GOT3 (cell line): ENCODE results near the gene KMT2B.
"Not testable (repeated sequence)": the region's sequence is repeated elsewhere in the genome, so short reads cannot be mapped to it uniquely, and the experiment has no call there.

ENCODE experiments used
- DNase-seq: peaks from one replicate; lab custom pipeline; 2025; ENCODE audit warnings: mixed read lengths; lab: John Stamatoyannopoulos, UW

KMT2B gene

DNA sequence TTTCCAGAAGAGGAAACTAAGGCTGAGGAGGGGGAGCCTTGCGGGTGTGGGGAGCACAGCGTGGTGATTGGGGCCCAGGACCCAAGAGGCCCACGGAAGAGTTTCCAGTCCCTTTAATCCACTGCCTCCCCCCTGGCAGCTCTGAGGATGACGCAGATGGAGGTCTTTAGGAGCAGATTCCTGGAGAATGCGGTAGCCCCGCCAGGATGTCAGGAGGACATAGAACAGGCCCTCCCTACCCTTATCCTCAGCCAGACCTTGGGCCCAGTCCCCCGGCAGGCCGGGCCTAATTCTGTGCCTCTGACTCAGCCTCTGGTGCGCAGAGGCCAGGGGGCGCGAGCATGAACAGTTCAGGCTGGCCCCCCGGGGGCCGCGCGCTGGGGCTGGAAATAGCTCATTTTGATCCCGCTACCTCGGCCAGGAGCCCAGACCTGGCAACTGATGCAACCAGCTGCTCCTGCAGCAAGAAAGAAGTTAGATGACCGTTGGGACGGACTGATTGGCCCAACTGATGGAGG, 39.5 kb downstream of the KMT2B start:
- peak; percentile 65 for DNase-seq

DNA sequence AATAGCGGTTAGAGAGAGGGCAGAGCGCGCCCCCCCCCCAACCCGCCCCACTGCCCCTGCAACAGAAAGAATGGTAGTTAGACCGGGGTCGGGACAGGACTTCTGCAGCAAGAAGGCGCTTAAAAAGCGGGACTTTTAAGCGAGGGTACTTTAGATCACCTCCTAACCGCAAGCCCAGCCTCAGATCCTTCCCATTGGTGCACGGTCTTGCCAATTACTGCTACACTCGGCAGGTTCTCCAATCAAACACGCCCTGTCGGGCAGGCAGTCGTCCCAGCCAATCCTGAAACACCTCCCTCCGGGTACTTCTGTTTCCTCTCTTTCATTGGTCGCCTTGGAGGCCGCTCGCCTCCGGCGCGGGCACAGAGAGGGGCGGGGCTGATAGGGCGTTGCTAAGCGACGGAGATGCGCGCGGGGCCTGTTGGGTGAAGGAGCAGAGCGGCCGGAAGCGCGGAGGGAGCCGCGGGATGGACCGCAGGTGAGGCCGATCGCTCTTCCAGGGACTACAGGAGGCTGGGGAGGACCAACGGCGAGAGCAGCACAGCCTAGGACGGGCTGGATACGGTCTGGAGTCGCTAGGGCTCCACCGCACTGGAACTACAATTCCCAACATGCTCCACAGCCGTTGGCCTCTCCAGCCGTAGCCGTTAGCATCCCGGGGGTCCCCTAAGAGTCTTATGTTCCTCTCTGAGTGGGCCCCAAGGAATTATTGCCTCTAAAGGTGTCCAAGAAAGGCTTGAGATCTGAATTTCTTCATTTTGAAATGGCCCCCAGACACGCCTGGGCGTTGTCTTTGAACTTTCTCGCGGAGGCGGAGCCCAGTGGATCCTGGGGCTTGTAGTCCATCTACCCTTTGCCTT, 40.2 kb downstream of the KMT2B start, which contains the start of gene PROSER3:
Gene PROSER3, plus strand, starts transcription at position 428 of the 860 bp plus-strand sequence. Its CDS starts 40 bp downstream, at position 468.
- peak; percentile 94 for DNase-seq

DNA sequence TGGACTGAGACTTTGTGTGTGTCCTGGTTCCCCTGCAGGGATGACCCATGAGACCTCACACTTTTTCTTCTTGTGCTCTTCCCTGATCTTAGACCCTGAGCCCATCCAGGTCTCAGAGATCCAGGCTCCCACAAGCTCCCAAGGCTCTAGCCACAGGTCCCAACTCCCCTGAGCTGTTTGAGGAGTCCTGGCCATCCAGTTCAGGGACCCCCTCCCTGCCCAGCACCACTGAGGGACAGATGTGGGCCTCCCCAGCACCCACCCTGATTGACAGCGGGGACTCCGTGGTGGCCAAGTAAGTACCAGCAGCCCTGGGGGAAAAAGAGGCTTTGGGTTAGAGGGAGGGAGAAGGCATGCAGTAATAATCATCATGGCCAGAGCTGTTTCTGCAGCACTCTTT, 41.9 kb downstream of the KMT2B start:
- DNase-seq = no peak

DNA sequence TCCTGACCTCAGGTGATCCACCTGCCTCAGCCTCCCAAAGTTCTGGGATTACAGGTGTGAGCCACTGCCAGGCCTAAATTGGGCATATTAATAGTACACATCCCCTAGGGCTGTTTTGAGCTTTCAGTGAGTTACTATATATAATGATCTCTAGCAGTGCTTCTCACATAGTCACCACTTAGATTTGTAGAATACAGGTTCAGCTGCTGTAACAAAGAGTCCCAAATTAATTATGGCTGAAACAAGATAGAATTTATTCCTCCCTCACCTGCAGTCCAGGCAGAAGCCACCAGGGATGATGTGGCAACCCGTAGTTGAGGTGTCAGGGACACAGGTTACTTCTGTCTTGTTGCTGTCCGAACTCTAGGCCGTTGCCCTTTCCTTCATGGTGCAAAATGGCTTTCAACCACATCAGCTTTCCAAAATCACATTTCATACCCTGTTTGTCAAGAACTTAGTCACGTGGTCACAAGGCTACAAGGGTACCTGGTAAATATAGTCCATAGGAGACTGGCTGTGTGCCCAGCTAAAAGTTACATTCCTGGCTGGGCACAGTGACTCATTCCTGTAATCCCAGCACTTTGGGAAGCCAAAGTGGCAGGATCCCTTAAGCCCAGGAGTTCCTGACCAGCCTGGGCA, 43.0 kb downstream of the KMT2B start:
- no peak for DNase-seq

DNA sequence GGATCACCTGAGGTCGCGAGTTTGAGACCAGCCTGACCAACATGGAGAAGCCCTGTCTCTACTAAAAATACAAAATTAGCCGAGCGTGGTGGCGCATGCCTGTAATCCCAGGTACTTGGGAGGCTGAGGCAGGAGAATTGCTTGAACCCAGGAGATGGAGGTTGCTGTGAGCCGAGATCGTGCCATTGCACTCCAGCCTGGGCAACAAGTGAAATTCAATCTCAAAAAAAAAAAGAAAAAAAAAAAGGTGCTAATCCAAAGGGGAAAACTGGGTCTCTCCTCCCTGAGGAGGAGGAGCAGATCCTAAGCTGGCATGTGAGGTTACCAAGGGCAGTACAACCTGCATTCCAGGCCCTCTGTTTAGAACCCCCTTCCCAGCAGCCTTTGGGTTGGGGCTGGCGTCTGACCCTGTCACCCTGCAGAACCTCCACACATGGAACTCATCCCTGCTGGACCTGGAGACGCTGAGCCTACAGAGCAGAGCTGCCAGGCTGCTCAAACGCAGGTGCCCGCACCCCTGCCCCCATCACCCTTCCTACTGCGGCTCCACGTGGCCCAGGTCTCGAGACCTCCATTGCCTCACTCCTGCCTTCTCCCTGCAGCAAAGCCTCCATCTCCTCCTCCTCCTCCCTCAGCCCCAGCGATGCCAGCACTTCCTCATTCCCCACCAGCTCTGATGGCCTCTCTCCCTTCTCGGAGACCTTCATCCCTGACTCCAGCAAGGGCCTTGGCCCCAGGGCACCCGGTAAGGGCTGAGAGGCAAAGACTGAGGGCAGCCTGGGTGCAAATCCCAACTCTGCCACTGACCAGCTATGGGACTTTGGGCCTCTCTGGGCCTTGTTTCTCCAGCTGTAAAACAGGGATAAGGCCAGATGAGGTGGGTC, 46.9 kb downstream of the KMT2B start:
- DNase-seq = no peak

DNA sequence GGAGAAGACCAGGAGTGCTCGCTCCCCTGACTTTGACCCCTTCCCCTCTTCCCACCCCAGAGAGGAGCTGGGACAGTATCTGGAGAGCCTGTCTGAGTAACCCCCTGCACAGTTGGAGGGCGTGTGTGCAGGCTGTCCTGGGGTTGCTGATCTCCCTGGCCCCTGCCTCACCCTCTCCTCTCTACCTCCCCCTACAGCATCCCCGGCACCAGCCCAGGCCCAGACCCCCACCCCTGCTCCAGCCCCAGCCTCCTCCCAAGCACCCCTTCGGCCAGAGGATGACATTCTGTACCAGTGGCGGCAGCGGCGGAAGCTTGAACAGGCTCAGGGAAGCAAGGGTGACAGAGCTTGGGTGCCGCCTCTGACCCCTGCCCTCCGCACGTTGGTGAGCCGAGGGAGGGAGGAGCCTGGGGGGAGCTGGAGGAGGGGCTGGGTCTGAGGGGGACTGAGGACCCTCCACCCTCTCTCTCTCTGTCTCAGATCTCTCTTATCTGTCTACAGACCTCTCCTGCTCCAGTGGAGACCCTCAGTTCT, 48.8 kb downstream of the KMT2B start:
- DNase-seq = no peak

DNA sequence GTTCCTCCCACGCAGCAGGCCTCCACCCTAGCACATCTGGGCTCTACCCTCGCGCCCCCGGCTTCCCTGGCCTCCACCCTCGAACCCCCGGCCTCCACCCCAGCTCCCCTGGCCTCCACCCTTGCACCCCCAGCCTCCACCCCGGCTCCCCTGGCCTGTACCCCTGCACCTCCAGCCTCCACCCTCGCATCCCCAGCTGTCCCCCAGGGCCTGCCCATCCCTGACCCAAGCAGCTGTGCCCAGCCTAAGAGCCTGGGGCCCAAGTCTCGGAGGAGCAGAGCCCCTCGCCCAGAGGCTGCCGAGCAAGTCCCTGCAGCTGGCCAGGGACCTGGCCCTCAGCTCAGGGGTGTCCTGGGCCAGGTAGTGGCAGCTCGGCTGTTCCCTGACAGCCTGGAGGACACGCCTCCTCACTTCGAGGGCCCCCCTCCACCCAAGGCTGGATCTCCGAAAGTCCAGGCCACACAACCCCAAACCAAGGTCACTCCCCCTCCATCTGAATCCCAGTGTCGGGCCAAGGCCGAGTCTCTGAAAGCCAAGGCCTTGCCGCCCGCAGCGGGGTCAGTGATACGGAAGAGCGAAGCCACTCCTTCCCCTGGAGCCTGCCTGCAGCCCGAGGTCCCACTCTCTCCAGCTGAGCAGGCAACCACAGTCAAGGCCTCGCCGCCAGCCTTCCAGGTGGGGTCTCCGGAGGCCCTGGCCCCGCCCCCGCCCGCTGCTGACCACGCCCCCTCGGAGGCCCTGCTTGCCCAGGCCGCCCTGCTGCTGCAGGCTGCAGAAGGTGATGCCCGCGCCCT, 49.7 kb downstream of the KMT2B start:
- no peak for DNase-seq

DNA sequence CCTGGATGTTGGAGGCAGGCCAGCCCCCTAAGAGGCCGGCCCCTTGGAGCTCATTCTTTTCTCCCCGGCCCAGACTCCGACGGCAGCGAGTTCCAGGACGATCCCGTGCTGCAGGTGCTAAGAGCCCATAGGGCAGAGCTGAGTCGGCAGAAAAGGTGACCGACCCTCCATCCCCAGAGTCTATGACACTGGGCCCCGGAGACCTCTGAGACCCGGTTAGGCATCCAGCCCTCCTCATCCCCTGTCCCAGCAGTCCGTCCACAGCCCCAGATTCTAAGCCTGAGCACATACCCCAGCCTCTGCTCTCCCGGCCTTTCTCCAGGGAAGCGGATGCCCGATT, 50.2 kb downstream of the KMT2B start:
- DNase-seq = no peak

DNA sequence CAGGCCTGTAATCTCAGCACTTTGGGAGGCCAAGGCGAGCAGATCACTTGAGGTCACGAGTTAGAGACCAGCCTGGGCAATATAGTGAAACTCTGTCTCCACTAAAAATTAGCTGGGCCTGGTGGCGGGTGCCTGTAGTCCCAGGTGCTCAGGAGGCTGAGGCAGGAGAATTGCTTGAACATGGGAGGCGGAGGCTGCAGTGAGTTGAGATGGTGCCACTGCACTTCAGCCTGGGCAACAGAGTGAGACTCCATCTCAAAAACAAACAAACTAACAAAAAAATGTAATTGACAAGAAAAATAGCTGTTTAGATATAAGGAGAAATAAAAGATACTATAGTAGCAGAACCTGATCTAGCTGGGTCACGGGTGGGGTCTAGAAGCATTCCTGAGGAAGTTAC, 54.6 kb downstream of the KMT2B start:
- not testable (repeated sequence) for DNase-seq

DNA sequence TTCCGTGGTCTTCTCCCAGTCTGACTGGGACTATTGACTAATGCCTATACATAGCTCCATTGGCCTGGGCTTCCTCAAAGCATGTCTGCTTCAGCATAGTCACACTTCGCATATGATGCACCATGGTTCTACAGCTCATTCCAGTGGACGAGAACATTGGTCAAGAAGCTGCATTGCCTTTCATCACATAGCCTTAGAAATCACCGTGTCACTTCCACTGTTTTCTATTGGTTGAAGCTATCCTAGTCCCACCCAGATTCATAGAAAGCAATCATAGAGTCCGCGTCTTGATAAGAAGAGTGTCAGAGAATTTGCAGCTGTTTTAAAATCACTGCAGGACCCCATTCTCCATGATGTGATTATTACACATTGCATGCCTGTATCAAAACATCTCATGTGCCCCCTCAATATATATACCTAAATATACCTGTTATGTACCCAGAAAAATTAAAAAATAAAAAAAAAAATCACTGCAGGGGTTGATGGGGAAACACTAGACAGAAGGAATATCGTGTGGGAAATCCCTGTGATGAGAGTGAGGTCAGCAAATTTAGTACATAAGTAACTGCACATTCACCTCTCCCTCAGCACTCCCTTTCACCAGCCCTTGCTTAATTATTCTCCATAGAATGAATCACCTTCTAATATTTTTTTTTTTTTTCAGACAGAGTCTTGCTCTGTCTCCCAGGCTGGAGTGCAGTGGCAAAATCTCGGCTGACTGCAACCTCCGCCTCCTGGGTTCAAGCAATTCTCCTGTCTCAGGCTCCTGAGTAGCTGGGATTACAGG, 55.4 kb downstream of the KMT2B start:
- DNase-seq = no peak

DNA sequence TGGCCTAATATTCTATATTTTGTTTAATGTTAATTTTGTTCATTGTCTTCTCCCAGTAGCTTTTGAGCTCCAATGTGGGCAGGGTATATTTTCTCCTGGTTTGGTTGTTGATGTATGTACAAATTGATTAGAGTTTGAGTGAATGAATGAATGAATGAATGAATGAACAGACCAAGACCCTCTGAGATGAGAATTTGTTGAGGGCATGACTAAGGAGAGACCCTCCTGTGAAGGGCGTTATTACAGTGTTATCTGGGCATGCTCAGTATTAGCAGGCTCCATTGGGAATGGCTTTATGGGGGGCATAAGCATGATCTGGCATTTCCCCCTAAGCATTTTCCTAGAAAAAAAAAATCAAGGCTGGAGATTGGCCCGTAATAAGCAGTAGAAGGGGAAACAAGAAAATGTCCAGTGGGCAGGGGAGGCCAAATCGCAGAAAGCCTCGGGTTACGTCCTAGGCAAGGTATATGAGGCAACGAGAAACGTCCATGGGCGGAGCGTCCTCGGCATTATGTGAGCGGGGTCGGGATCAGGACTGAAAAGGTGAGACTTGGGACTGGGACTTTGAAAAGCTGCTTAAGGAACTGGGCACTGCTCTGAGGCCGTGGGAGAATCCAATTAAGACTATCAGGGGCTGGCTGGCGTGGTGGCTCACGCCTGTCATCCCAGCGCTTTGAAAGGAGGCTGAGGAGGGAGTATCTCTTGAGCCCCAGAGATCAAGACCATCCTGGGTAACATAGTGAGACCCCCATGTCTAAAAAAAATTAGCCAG, 56.7 kb downstream of the KMT2B start:
- no peak for DNase-seq

DNA sequence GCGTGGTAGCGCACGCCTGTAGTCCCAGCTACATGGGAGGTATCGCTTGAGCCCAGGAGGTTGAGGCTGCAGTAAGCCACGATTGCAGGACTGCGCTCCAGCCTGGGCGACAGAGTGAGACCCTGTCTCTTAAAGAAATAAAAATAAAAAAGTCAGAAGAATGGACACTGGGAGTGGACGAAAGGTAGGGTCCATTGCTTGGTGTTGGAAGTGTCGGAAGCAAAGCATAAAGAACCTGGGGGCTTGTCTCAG, 57.2 kb downstream of the KMT2B start:
- no peak for DNase-seq

DNA sequence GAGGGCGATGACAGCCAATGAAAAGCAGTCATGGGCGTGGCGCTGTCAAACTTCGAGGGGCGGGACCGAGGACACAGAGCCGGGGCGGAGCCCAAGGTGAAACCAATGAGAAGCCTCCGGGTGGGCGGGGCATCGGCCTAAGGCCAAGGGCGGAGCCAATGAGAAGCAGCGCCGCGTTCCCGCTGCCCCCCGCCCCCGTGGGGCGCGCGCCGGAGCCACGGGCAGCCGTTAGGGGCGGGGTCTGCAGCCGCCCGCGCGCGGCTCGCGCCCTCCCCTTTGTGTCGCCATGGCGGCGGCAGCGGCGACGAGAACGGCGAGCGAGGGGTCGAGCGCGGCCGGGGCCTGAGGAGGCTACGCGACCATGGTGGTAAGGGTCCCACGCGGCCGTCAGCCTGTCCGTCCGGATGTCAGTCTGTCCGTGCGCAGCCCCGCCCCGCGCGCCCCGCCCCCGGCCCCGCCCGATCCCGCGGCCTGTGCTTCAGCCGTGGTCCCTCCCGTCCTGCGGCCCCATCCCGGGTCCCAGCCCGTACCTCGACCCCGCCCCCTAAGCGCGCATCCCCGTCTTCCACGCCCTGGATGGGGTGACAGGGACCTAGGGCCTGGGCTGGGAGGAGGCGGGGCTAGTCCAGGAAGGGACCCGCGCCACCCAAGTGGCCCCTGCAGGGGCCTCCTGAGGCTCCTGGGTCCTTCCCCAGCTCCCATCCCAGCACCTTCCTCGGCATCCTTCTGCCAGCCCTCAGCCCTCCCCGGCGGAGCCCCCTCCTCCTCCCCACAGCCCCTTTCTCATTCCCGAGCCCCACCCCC, 57.7 kb downstream of the KMT2B start, which contains the start of gene ARHGAP33:
Gene ARHGAP33, plus strand, starts transcription at position 267 of the 804 bp plus-strand sequence. Its CDS starts 95 bp downstream, at position 362.
- peak; percentile 92 for DNase-seq

DNA sequence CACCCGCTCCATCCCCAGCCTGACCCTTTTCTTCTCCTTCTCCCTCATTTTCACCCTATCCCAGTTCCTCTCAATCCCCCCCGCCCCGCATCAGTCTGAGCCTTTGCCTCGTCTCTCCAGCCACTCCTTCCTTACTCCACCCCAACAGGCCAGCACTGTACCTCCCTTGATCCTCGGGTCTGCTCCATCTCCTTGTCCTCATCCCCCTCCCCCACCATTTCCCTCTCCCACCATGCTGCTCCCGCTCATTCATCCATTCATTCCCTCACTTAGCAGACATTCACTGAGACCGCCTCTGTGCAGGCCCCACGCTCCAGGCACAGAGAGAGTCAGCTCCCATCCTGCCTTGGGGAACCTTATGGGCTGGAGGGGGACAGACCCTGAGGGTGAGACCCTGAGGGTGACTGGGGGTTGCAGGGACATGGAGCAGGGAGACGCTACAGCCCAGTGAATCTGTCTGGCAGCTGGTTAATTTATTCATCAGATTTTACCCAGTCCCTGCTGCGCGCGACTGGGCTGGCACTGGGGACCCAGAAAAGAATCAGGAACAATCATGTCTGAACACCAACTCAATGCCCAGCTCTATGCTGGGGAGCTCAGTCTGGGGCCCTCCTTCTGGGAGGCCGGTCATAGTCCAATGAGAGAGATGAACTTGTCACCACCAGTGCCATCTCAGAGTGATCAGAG, 58.4 kb downstream of the KMT2B start:
- no peak for DNase-seq

DNA sequence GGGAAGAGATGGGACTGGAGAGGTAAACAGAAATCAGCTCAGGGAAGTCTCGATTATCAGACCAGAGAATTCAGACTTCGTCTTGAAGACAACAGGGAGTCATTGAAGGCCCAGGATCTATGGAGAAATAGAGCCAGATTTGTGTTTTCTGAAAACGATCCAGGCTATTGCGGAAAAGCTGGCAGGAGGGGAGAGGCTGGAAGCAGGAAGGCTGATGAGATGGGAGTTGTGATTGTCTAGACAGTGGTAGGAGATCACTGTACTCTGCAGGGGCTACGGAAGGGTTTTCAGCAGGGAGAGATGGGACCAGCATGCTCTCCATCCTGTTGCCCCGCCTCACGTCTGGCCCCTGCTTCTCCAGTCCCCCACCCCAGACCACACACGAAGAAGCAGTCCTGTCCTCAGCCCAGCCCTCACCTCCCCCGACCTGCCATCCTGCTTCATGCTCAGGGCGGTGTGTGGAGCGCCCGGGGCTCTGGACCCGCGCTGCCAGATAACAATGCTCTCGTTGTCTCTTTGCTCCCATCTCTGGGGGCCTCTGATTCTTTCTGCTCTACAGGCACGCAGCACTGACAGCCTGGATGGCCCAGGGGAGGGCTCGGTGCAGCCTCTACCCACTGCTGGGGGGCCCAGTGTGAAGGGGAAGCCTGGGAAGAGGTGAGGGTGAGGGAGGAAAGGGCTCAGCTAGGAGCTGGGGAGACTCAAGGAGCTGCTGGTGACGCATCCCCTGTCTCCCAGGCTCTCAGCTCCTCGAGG, 59.5 kb downstream of the KMT2B start:
- DNase-seq = no peak

DNA sequence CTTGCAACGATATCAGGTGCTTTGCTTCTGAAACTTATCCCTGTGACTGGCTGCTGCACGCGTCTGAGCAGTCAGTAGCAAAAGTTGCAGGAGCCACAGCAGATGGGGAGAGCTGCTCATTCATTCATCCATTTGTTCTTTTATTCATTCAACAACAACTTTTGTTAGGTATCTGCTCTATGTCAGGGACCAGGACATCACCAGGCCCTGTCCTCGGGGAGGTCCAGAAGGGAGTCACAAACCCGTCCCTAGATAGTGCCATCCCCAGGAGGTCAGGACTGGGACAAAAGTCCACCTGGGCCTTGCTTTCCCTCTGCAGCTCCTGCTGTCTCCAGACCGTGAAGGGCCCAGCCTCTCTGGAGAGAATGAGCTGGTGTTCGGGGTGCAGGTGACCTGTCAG, 60.2 kb downstream of the KMT2B start:
- no peak for DNase-seq

DNA sequence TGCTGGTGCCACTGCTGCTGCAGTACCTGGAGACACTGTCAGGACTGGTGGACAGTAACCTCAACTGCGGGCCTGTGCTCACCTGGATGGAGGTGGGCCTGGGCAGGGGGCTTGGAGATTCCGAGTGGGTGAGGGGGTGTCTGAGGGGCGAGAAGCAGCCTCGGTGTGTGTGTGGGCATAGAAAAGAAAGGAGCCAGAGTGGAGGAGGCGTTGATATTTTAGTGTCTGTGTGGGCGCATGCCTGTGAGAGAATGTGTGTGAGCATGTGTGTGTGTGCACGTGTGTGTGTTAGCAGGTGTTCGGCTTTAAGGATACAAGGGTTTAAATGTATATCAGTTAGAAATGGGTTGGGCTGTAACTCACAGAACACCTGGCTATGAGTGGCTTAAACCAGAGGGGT, 61.2 kb downstream of the KMT2B start:
- no peak for DNase-seq

DNA sequence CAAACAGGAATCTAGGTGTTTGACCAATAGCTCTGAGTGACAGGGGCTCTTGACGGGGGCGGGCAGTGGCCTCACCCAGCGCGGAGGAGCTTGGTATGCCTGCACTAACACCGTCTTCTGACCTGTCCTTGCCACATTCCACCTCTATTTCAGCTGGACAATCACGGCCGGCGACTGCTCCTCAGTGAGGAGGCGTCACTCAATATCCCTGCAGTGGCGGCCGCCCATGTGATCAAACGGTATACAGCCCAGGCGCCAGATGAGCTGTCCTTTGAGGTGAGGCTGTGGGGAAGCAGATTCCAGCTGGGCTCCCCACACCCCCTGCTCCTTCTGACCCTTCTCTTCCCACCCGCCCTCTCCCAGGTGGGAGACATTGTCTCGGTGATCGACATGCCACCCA, 62.3 kb downstream of the KMT2B start:
- DNase-seq = no peak
